H9 (cell line): ENCODE measurements around the gene TBCK. TPM values are rescaled to one million over a fixed set of nuclear protein-coding genes. Genes with fewer than 3 reads are reported as not detected.

ENCODE experiments used
- DNase-seq: peaks from one replicate; pipeline ENCODE4 v3.0.0-alpha.2; 2017
- H2AFZ ChIP-seq: one replicate; pipeline ENCODE4 v1.6.1; 2013; ENCODE audit warnings: mild to moderate bottlenecking, low read length, control low read depth, moderate library complexity
- H2AK5ac ChIP-seq: 2 replicates; pipeline ENCODE4 v1.6.1; 2013; ENCODE audit warnings: low read length, control low read depth, mixed read lengths; ENCODE audit not compliant: insufficient read length
- H2BK120ac ChIP-seq: one replicate; pipeline ENCODE4 v1.6.1; 2013; ENCODE audit warnings: low read depth, mild to moderate bottlenecking, low read length, control low read depth, inconsistent platforms; ENCODE audit not compliant: poor library complexity, severe bottlenecking
- H2BK12ac ChIP-seq: 2 replicates; pipeline ENCODE4 v1.6.1; 2013; ENCODE audit warnings: low read length, control low read depth, mixed read lengths, low read depth; ENCODE audit not compliant: insufficient read length
- H2BK15ac ChIP-seq: 2 replicates; pipeline ENCODE4 v1.6.1; 2013; ENCODE audit warnings: low read depth, low read length, control low read depth
- H2BK20ac ChIP-seq: one replicate; pipeline ENCODE4 v1.6.1; 2013; ENCODE audit warnings: low read depth, mild to moderate bottlenecking, low read length, control low read depth, inconsistent platforms; ENCODE audit not compliant: poor library complexity, severe bottlenecking
- H2BK5ac ChIP-seq: 2 replicates; pipeline ENCODE4 v1.6.1; 2013; ENCODE audit warnings: low read length, control low read depth, mixed read lengths; ENCODE audit not compliant: insufficient read length
- H3K14ac ChIP-seq: 2 replicates; pipeline ENCODE4 v1.6.1; 2013; ENCODE audit warnings: low read length, control low read depth; ENCODE audit not compliant: insufficient read depth
- H3K18ac ChIP-seq: 2 replicates; pipeline ENCODE4 v1.6.1; 2013; ENCODE audit warnings: low read depth, mild to moderate bottlenecking, mixed read lengths, low read length, control low read depth; ENCODE audit not compliant: insufficient read length
- H3K23ac ChIP-seq: 2 replicates; pipeline ENCODE4 v1.6.1; 2013; ENCODE audit warnings: low read length, control low read depth, mixed read lengths, low read depth; ENCODE audit not compliant: insufficient read length
- H3K23me2 ChIP-seq: 2 replicates; pipeline ENCODE4 v1.6.1; 2013; ENCODE audit warnings: low read depth, mild to moderate bottlenecking, mixed read lengths, low read length, control low read depth; ENCODE audit not compliant: insufficient read length, poor library complexity, severe bottlenecking
- H3K27ac ChIP-seq: 2 replicates; pipeline ENCODE4 v1.5.1; 2013; ENCODE audit warnings: low read length, control low read depth, mixed read lengths, low read depth; ENCODE audit not compliant: insufficient read length
- H3K27me3 ChIP-seq: 2 replicates; pipeline ENCODE4 v1.6.1; 2013; ENCODE audit warnings: low read length, control low read depth, inconsistent platforms; ENCODE audit not compliant: insufficient read depth
- H3K4ac ChIP-seq: 2 replicates; pipeline ENCODE4 v1.6.1; 2013; ENCODE audit warnings: low read depth, mild to moderate bottlenecking, control low read depth, inconsistent platforms, low read length, moderate library complexity
- H3K4me1 ChIP-seq: 2 replicates; pipeline ENCODE4 v1.6.1; 2013; ENCODE audit warnings: low read length, control low read depth, inconsistent platforms; ENCODE audit not compliant: insufficient read depth
- H3K4me2 ChIP-seq: 2 replicates; pipeline ENCODE4 v1.6.1; 2013; ENCODE audit warnings: low read length, control low read depth, mixed read lengths; ENCODE audit not compliant: insufficient read length, insufficient read depth
- H3K56ac ChIP-seq: 2 replicates; pipeline ENCODE4 v1.6.1; 2013; ENCODE audit warnings: low read depth, mild to moderate bottlenecking, mixed read lengths, low read length, control low read depth; ENCODE audit not compliant: insufficient read length
- H3K79me1 ChIP-seq: 2 replicates; pipeline ENCODE4 v1.6.1; 2013; ENCODE audit warnings: low read depth, mild to moderate bottlenecking, moderate library complexity, low read length, control low read depth, inconsistent platforms; ENCODE audit not compliant: insufficient read depth, poor library complexity, severe bottlenecking
- H3K79me2 ChIP-seq: 2 replicates; pipeline ENCODE4 v1.6.1; 2013; ENCODE audit warnings: low read length, control low read depth, inconsistent platforms; ENCODE audit not compliant: insufficient read depth
- H3K9ac ChIP-seq: 2 replicates; pipeline ENCODE4 v1.6.1; 2013; ENCODE audit warnings: low read length, control low read depth, mixed read lengths; ENCODE audit not compliant: insufficient read length; ENCODE audit errors: extremely low read depth
- H3K9me3 ChIP-seq: one replicate; pipeline ENCODE4 v1.6.1; 2013; ENCODE audit warnings: low read depth, low read length, inconsistent platforms; ENCODE audit not compliant: control insufficient read depth
- H3T11ph ChIP-seq: one replicate; pipeline ENCODE4 v1.6.1; 2013; ENCODE audit warnings: mild to moderate bottlenecking, low read length, control low read depth, inconsistent platforms
- H4K20me1 ChIP-seq: one replicate; pipeline ENCODE4 v1.6.1; 2013; ENCODE audit not compliant: control insufficient read depth, insufficient read length, insufficient read depth
- H4K5ac ChIP-seq: 2 replicates; pipeline ENCODE4 v1.6.1; 2013; ENCODE audit warnings: low read depth, mild to moderate bottlenecking, mixed read lengths, low read length, control low read depth; ENCODE audit not compliant: insufficient read length
- H4K8ac ChIP-seq: replicated peaks from 2 replicates; pipeline ENCODE4 v1.6.1; 2013; ENCODE audit warnings: low read length, control low read depth, mixed read lengths, low read depth; ENCODE audit not compliant: insufficient read length
- H4K91ac ChIP-seq: 2 replicates; pipeline ENCODE4 v1.6.1; 2013; ENCODE audit warnings: low read depth, mild to moderate bottlenecking, moderate library complexity, mixed read lengths, low read length, control low read depth; ENCODE audit not compliant: insufficient read length
- H3K27ac Mint-ChIP-seq, 3 experiments: 2 replicates in 2 of 3; 3 replicates in 1 of 3; pipeline ENCODE4 v1.8.0; 2020 to 2021; ENCODE audit warnings: mixed read lengths in 3 of 3, mild to moderate bottlenecking in 1 of 3, moderate library complexity in 1 of 3
- H3K27me3 Mint-ChIP-seq: 2 replicates; pipeline ENCODE4 v1.8.0; 2021; ENCODE audit warnings: low read depth, mild to moderate bottlenecking, moderate library complexity, mixed read lengths
- H3K36me3 Mint-ChIP-seq, 3 experiments: 2 replicates in 2 of 3; 3 replicates in 1 of 3; pipeline ENCODE4 v1.8.0; 2020 to 2021; ENCODE audit warnings: low read depth in 3 of 3, mixed read lengths in 3 of 3; ENCODE audit not compliant: insufficient read depth in 1 of 3
- H3K4me1 Mint-ChIP-seq, 2 experiments: 2 replicates each; pipeline ENCODE4 v1.8.0; 2020; ENCODE audit warnings: mixed read lengths in 2 of 2
- H3K4me3 Mint-ChIP-seq, 2 experiments: 2 replicates in 1 of 2; 3 replicates in 1 of 2; pipeline ENCODE4 v1.8.0; 2020 to 2021; ENCODE audit warnings: mild to moderate bottlenecking in 2 of 2, mixed read lengths in 2 of 2, moderate library complexity in 1 of 2
- H3K9me3 Mint-ChIP-seq, 2 experiments: 2 replicates in 1 of 2; 3 replicates in 1 of 2; pipeline ENCODE4 v1.8.0; 2020; ENCODE audit warnings: mild to moderate bottlenecking in 2 of 2, mixed read lengths in 2 of 2, moderate library complexity in 1 of 2
- CTCF ChIP-seq: fragments of 200-600 bp; sonication (generic); conservative IDR thresholded peaks from 3 replicates; pipeline ENCODE4 v1.8.0; 2021; ENCODE audit warnings: antibody characterized with exemption, mild to moderate bottlenecking
- WGBS: extraction: QIAGEN DNeasy Blood & Tissue Kit; methylation state at CpG from one replicate; pipeline ENCODE4 v1.1.7; 2013; ENCODE audit warnings: missing lambda C conversion rate, low lambda C conversion rate, mixed read lengths; ENCODE audit not compliant: insufficient read length; ENCODE audit errors: extremely low coverage; 5-methylcytosine and 5-hydroxymethylcytosine counted together
- total RNA-seq: library from RNA; stranded (reverse); gene quantifications from 2 replicates; pipeline ENCODE4 v1.2.1, GENCODE V29; 2021

Gene TBCK
- total RNA-seq, 1 experiment from 2014 or later = 22.1 TPM

GRCh38 chr4:106096454-106096853 is 219.6 kb downstream of the TBCK start:
- no CpG with 5 or more reads among the region's 1 CpG for WGBS

More at GRCh38 chr4:106096454-106096853, 219.6 kb downstream of the TBCK start:
- no peak overlapping the region for H4K91ac ChIP-seq
- H3K27ac ChIP-seq = no peak overlapping the region
- H3K27me3 ChIP-seq = no peaks in the 10 kb centered on the region
- H3K23ac ChIP-seq = no peak overlapping the region
- H3K4me2 ChIP-seq = no peak overlapping the region
- Mint-ChIP-seq H3K27ac (peak overlapping the region in 1 of 3 experiments; percentile 40; a peak in 1 of 7 replicates), H3K27me3 (no peaks in the 10 kb centered on the region), H3K4me1 (peaks cover 12 to 16% of the 10 kb centered on the region in 2 experiments), H3K4me3 (no peak overlapping the region), H3K36me3 (peaks cover 14 to 21% (median 18%) of the 10 kb centered on the region in 3 experiments), H3K9me3 (peaks cover 5 to 9% of the 10 kb centered on the region in 2 experiments)
- no peaks in the 10 kb centered on the region for H4K20me1 ChIP-seq
- H3K4me1 ChIP-seq = no peaks in the 10 kb centered on the region
- H3K9me3 ChIP-seq = no peaks in the 10 kb centered on the region
- no peak overlapping the region for H2BK120ac ChIP-seq
- no peak overlapping the region for H3T11ph ChIP-seq
- no peak overlapping the region for H2AK5ac ChIP-seq
- H4K8ac ChIP-seq = no peak overlapping the region
- no peak overlapping the region for H3K18ac ChIP-seq
- H2BK15ac ChIP-seq = no peak overlapping the region
- no peak overlapping the region for H3K4ac ChIP-seq
- no peak overlapping the region for H2BK12ac ChIP-seq
- no peaks in the 10 kb centered on the region for H3K79me2 ChIP-seq
- no peaks in the 10 kb centered on the region for H3K23me2 ChIP-seq
- no peaks in the 10 kb centered on the region for H3K79me1 ChIP-seq
- H3K9ac ChIP-seq = no peak overlapping the region
- no peak overlapping the region for H3K14ac ChIP-seq
- H2BK5ac ChIP-seq = no peak overlapping the region
- H3K56ac ChIP-seq = no peak overlapping the region
- no peak overlapping the region for H2AFZ ChIP-seq
- H2BK20ac ChIP-seq = no peak overlapping the region
- no peak for DNase-seq
- no peak for TF ChIP-seq CTCF
- no peak overlapping the region for H4K5ac ChIP-seq
